ENCODE data around the gene TM2D3. TPM values are rescaled to one million over a fixed set of nuclear protein-coding genes. Genes with fewer than 3 reads are reported as not detected.

The TM2D3 gene
- total and polyA plus RNA-seq, 2 experiments from 2014 or later: 26.2 to 36.6 TPM

GRCh38 chr15:101618076-101618475, 34.1 kb downstream of the TM2D3 start (continued):
- TF ChIP-seq ZNF331 (CRISPR knock-in tag; IDR thresholded peaks at IDR 0.05; ENCODE audit: low read depth) (no peak), ETS1 (IDR thresholded peaks at IDR 0.05) (no peak), NANOG (IDR thresholded peaks at IDR 0.05; ENCODE audit: borderline replicate concordance) (no peak), POLR2AphosphoS5 (IDR thresholded peaks at IDR 0.05; ENCODE audit: low read depth) (no peak), ZNF114 (CRISPR knock-in tag; IDR thresholded peaks at IDR 0.05) (no peak), CREB1 (CRISPR knock-in tag; IDR thresholded peaks at IDR 0.05; ENCODE audit: low read depth) (no peak)
- TF ChIP-seq, protein P1, sequence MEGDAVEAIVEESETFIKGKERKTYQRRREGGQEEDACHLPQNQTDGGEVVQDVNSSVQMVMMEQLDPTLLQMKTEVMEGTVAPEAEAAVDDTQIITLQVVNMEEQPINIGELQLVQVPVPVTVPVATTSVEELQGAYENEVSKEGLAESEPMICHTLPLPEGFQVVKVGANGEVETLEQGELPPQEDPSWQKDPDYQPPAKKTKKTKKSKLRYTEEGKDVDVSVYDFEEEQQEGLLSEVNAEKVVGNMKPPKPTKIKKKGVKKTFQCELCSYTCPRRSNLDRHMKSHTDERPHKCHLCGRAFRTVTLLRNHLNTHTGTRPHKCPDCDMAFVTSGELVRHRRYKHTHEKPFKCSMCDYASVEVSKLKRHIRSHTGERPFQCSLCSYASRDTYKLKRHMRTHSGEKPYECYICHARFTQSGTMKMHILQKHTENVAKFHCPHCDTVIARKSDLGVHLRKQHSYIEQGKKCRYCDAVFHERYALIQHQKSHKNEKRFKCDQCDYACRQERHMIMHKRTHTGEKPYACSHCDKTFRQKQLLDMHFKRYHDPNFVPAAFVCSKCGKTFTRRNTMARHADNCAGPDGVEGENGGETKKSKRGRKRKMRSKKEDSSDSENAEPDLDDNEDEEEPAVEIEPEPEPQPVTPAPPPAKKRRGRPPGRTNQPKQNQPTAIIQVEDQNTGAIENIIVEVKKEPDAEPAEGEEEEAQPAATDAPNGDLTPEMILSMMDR (conservative IDR thresholded peaks at IDR 0.05; ENCODE audit: low read depth in 2 of 2): no peak

- no peak overlapping the region for H3K27ac Mint-ChIP-seq
- no peaks in the 10 kb centered on the region for H4K20me1 ChIP-seq (replicated peaks; ENCODE audit: insufficient read depth)
- peaks cover 31% of the 10 kb centered on the region for H3K4me1 Mint-ChIP-seq
- no peaks in the 10 kb centered on the region for H3K79me2 ChIP-seq (replicated peaks; ENCODE audit: insufficient read depth)
- ATAC-seq (no peak), DNase-seq (ENCODE audit: low spot score) (no peak)
- no peaks in the 10 kb centered on the region for H3K9me3 Mint-ChIP-seq
- H3K27ac ChIP-seq (ENCODE audit: low read depth): no peak overlapping the region
- H3K4me1 ChIP-seq (ENCODE audit: insufficient read depth): peaks cover 8% of the 10 kb centered on the region
- H3F3A ChIP-seq (replicated peaks; ENCODE audit: low read depth): no peaks in the 10 kb centered on the region
- H3K36me3 Mint-ChIP-seq (ENCODE audit: low read depth): no peaks in the 10 kb centered on the region
- H3K27me3 ChIP-seq (ENCODE audit: insufficient read depth): no peaks in the 10 kb centered on the region
- H3K4me2 ChIP-seq: no peak overlapping the region
- H3K36me3 ChIP-seq (ENCODE audit: insufficient read depth): no peaks in the 10 kb centered on the region
- no peak overlapping the region for H3K4me3 Mint-ChIP-seq
- no peak overlapping the region for H3K4me3 ChIP-seq
- H2AFZ ChIP-seq: no peak overlapping the region
- H3K27me3 Mint-ChIP-seq (ENCODE audit: insufficient read depth, low read depth, poor library complexity): peaks cover 14% of the 10 kb centered on the region
- H3K9me2 ChIP-seq (ENCODE audit: insufficient read depth): no peaks in the 10 kb centered on the region
- TF ChIP-seq, protein P1 (conservative IDR thresholded peaks at IDR 0.05; ENCODE audit: low read depth in 2 of 2): no peak
- TF ChIP-seq ETS1 (IDR thresholded peaks at IDR 0.05): no peak
- TF ChIP-seq ZNF462 (CRISPR knock-in tag; IDR thresholded peaks at IDR 0.05): no peak
- no peak for TF ChIP-seq ZNF114 (CRISPR knock-in tag; IDR thresholded peaks at IDR 0.05)
Measured at GRCh38 chr15:101617390-101617965, 34.7 kb downstream of the TM2D3 start.

Measured in GM23338 (cell line).